ENCODE data around the gene EXOC2.

GRCh38 chr6:689223-689622 is 3.7 kb downstream of the EXOC2 start:
- TF ChIP-seq POLR2A (IDR thresholded peaks at IDR 0.05; ENCODE audit: low read depth, low read length) (no peak), TAF1 (IDR thresholded peaks at IDR 0.05; ENCODE audit: borderline replicate concordance, low read depth, low read length) (no peak)

Data from GM12892 (cell line).